Measurements from ENCODE around the gene LEF1.
"Not testable (repeated sequence)": the region's sequence is repeated elsewhere in the genome, so short reads cannot be mapped to it uniquely, and the experiment has no call there.

The LEF1 gene

GRCh38 chr4:108060686-108061321 lies 107.9 kb downstream of the LEF1 start:
- DNase-seq (ENCODE audit: low spot score) = no peak

- DNase-seq (ENCODE audit: low spot score) = peak; percentile 19
Observed at GRCh38 chr4:108060164-108060563, 108.6 kb downstream of the LEF1 start.

GRCh38 chr4:108058685-108059440 lies 109.9 kb downstream of the LEF1 start:
- no peak for DNase-seq (ENCODE audit: low spot score)

- DNase-seq (ENCODE audit: low spot score) = no peak
Observed at GRCh38 chr4:108056418-108056817, 112.3 kb downstream of the LEF1 start.

- no peak for DNase-seq (ENCODE audit: low spot score)
Observed at GRCh38 chr4:108055787-108056186, 112.9 kb downstream of the LEF1 start.

GRCh38 chr4:108054025-108054638 lies 114.6 kb downstream of the LEF1 start:
- DNase-seq (ENCODE audit: low spot score) = no peak

GRCh38 chr4:108053251-108053711 lies 115.5 kb downstream of the LEF1 start:
- DNase-seq (ENCODE audit: low spot score) = no peak

- no peak for DNase-seq (ENCODE audit: low spot score)
Observed at GRCh38 chr4:108052558-108053120, 116.1 kb downstream of the LEF1 start.

GRCh38 chr4:108051343-108051742 lies 117.4 kb downstream of the LEF1 start:
- no peak for DNase-seq (ENCODE audit: low spot score)

GRCh38 chr4:108050166-108051111 lies 118.3 kb downstream of the LEF1 start:
- DNase-seq (ENCODE audit: low spot score) = not testable (repeated sequence)

GRCh38 chr4:108049406-108049805 lies 119.3 kb downstream of the LEF1 start:
- no peak for DNase-seq (ENCODE audit: low spot score)

GRCh38 chr4:108048997-108049396 lies 119.7 kb downstream of the LEF1 start:
- no peak for DNase-seq (ENCODE audit: low spot score)

GRCh38 chr4:108048157-108048556 lies 120.6 kb downstream of the LEF1 start:
- no peak for DNase-seq (ENCODE audit: low spot score)

GRCh38 chr4:108047199-108047598 lies 121.5 kb downstream of the LEF1 start:
- no peak for DNase-seq (ENCODE audit: low spot score)

GRCh38 chr4:108045687-108046024 lies 123.1 kb downstream of the LEF1 start:
- no peak for DNase-seq (ENCODE audit: low spot score)

GRCh38 chr4:108044951-108045686 lies 123.6 kb downstream of the LEF1 start:
- no peak for DNase-seq (ENCODE audit: low spot score)

- DNase-seq (ENCODE audit: low spot score) = peak; percentile 44
Observed at GRCh38 chr4:108043526-108043925, 125.2 kb downstream of the LEF1 start.

- DNase-seq (ENCODE audit: low spot score) = no peak
Observed at GRCh38 chr4:108042927-108043326, 125.8 kb downstream of the LEF1 start.

- no peak for DNase-seq (ENCODE audit: low spot score)
Observed at GRCh38 chr4:108037884-108038283, 130.8 kb downstream of the LEF1 start.

- DNase-seq (ENCODE audit: low spot score) = no peak
Observed at GRCh38 chr4:108036213-108036612, 132.5 kb downstream of the LEF1 start.

- DNase-seq (ENCODE audit: low spot score) = no peak
Observed at GRCh38 chr4:108035691-108036090, 133.0 kb downstream of the LEF1 start.
